NOMO-1 (cell line): ENCODE data around the gene TPRN.

Source experiments
- DNase-seq, 2 experiments: peaks; one replicate each; lab custom pipeline; 2025; ENCODE audit not compliant: unreplicated experiment in 2 of 2; lab: John Stamatoyannopoulos, UW

TPRN gene

DNA sequence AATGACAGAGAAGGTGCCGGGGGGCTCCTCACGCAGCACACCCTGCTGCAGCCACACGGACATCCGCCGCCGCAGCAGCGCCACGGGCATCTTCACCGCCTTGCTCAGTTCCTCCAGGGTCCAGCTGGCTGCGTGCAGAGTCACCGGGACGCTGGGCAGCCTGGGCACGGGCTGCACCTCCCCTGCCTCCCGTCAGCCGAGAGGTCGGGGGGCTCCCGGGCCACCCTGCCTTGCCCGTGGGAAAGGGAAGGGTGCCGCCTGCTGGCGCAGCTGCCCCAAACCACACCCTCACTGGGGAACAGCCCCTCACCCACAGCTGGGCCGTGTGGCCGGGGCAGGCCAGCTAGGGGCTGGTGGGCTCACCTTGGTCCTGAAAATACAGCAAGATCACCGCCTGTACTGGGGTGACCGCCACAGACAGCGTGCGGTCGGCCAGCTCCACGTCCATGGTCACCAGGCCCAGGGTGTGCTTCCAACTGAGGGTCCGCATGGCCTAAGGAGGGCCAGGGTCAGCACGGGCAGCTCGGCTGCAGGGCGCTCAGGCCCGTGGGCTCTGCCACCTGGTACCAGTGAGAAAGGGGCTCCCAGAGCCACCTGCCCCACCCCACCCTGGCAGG lies 25.1 kb downstream of the TPRN start:
- DNase-seq, result no peak

DNA sequence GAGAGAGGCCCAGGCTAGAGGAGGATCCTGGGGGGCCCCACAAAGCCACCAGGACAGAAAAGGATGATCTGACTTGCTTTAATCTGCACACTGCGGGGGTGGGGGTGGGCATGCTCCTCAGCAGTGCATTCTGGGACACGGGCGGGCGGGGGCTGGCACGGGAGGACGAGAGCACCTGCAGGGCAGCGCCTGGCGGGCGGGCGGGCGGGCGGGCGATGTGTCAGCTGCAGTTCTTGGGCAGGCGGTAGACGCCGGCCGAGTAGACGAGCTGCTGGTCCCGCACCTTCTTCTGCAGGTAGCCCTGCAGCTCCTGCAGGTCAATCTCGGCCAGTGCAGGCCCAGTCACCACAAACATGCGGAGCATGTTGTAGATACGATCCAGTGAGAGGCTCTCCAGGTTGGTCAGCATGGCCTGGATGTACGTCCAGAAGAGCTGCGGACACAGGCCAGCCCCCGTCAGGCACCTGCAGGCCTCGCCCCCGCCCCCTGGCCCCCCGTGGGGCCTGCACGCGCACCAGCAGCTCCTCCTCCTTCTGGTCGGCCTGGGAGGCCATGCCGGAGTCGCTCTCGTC lies 25.7 kb downstream of the TPRN start:
- DNase-seq, result no peak

- no peak for DNase-seq
Observed at GRCh38 chr9:137173796-137174664, 26.5 kb downstream of the TPRN start.

DNA sequence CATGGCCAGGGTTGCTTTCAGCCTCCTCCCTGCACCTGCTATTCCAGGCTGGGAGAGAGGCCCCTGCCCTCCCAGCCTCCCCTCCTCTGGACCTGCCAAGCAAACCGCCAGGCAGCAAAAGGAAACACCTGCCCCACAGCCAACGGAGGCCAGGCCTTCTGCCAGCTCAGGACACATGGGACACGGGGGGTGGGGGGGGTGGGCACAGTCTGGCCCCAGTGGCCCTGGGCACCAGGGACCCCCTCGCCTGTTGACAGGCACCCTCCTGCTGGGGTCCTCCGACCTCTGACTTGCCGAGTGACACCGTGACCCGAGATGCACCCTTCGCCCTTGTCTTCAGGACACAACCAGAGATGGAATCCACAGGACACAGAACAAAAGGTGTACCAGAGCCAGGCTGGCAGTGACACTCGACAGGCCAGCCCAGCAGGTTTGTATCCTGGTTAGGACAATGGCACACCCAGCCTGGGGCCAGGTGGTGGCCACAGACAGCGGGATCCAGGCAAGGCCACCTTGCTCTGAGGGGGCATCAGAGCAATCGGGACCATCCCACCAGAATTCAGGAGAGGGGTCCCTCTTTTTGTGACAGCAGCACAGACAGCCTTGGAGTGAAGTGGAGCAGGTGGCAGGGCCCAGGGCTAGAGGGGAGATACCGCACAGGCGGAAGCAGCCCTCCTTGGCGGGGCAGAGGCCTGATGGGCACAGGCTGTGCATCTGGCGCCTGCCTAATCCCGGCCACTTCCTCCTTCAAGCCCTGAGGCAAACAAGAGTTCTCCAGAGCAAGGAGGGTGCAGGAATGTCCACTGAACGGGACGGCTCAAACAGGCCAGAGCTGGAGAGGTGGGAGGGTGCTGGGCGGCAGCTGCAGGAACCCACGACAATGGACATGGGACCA lies 27.4 kb downstream of the TPRN start:
- no peak for DNase-seq

DNA sequence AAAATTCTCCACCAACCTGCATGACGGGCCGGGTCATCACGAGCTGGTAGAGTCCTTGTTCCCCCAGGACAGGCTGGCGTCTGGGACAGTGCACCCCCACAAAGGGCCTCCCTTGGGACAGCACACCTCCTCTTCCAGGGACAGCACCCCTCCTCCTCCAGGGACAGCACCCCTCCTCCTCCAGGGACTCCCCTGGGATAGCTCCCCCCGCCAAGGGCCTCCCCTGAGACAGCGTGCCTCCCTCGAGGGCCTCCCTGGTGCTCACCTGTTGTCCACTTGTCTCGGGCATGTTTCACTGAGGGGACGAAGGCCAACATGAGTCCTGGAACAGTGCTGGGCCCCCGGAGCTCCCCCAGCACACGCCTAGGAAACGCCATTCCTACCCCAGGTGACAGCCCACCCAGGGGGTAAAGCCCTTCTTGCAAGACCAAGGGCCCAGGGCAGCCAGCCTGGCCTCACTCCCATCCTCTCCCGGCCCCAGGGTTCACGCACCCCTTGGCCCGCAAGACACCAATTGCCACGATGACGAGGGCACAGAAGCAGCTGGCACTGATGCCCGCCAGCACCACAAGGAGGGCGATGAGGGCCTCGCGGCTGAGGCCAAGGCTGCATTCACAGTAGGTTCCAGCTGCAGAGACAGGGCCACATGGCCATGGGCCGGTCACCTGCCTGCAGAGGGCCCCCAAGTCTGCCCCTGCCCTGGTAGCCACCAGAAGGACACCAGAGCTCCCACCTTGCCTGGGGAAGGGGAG lies 29.2 kb downstream of the TPRN start:
- DNase-seq, result no peak

- no peak for DNase-seq
Observed at GRCh38 chr9:137170486-137171148, 29.9 kb downstream of the TPRN start.

- DNase-seq, result no peak
Observed at GRCh38 chr9:137169896-137170358, 30.6 kb downstream of the TPRN start, which contains the start of gene LRRC26. Gene LRRC26, minus strand, starts transcription at chr9:137170051. Its CDS starts 108 bp downstream, at chr9:137169943.

- peak; percentile 47 to 69 for DNase-seq
Observed at GRCh38 chr9:137168904-137169856, 31.4 kb downstream of the TPRN start.

GRCh38 chr9:137168573-137168903 lies 32.0 kb downstream of the TPRN start:
- peak in 1 of 2 experiments; percentile 45 for DNase-seq

GRCh38 chr9:137167747-137168572 lies 32.6 kb downstream of the TPRN start:
- DNase-seq, result no peak

- no peak for DNase-seq
Observed at GRCh38 chr9:137167277-137167746, 33.2 kb downstream of the TPRN start.

GRCh38 chr9:137166380-137167229 lies 33.9 kb downstream of the TPRN start:
- no peak for DNase-seq

- DNase-seq, result no peak
Observed at GRCh38 chr9:137165250-137165836, 35.2 kb downstream of the TPRN start.

- no peak for DNase-seq
Observed at GRCh38 chr9:137164370-137165249, 35.9 kb downstream of the TPRN start.

GRCh38 chr9:137163805-137164204 lies 36.7 kb downstream of the TPRN start:
- no peak for DNase-seq
